HCT116 (cell line): ENCODE data around the gene NPFFR1. TPM values are rescaled to one million over a fixed set of nuclear protein-coding genes. Genes with fewer than 3 reads are reported as not detected.

Source experiments
- ATAC-seq: fragments of 200-7000 bp; cut with Tn5 transposase; 2 replicates; pipeline ENCODE4 v1.9.1; 2020; ENCODE audit warnings: mild to moderate bottlenecking, moderate library complexity
- BruUV-seq: library from RNA; stranded (reverse); fragments of 400-500 nt; replicated peaks from 2 replicates; lab custom pipeline; 2021; lab: Mats Ljungman, UMichigan
- CTCF ChIA-PET: fragments of 300-600 bp; sonication (Branson Sonifier 250); formaldehyde crosslinking; loops from one replicate; lab custom pipeline; 2021; ENCODE audit warnings: antibody characterized with exemption; lab: Charles Lee
- POLR2A ChIA-PET: fragments of 300-600, 350-600 bp; sonication (Branson Sonifier 250); formaldehyde crosslinking; loops from one replicate; lab custom pipeline; 2021; ENCODE audit warnings: antibody characterized with exemption; lab: Charles Lee
- RAD21 ChIA-PET, 2 experiments: fragments of 300-600 bp; sonication (Branson Sonifier 250); formaldehyde crosslinking; loops; one replicate each; lab custom pipeline; 2023; ENCODE audit warnings: low total read pairs in 2 of 2; ENCODE audit not compliant: uncharacterized antibody in 2 of 2, unreplicated experiment in 2 of 2, low non-redundant PET in 1 of 2; lab: Charles Lee
- DNase-seq: peaks from one replicate; pipeline ENCODE4 v3.0.0-alpha.2; 2010; ENCODE audit warnings: low read depth, low spot score
- H2AFZ ChIP-seq: fragments of 200-600 bp; shearing (Covaris generic), sonication (generic); 2 replicates; pipeline ENCODE4 v1.6.1; 2017; ENCODE audit warnings: low read depth, mixed run types, mixed read lengths, antibody characterized with exemption, low read length; ENCODE audit not compliant: poor library complexity, severe bottlenecking
- H3K27ac ChIP-seq: 2 replicates; pipeline ENCODE4 v1.5.1; 2012; ENCODE audit warnings: low read depth, low read length
- H3K27me3 ChIP-seq: fragments of 200-600 bp; sonication (generic); 2 replicates; pipeline ENCODE4 v1.6.1; 2016; ENCODE audit warnings: mixed run types, low read length, mixed read lengths; ENCODE audit not compliant: insufficient read depth
- H3K36me3 ChIP-seq, 2 experiments: fragments of 200-500 bp in 1 of 2; fragments of 200-600 bp in 1 of 2; sonication (Bioruptor generic) in 1 of 2; sonication (generic) in 1 of 2; 2 replicates each; pipeline versions ENCODE4 v1.5.1 to v1.6.1; 2014 to 2016; ENCODE audit warnings: low read length in 2 of 2, inconsistent platforms in 1 of 2, mixed read lengths in 1 of 2, mixed run types in 1 of 2; ENCODE audit not compliant: insufficient read depth in 2 of 2, control insufficient read depth in 1 of 2
- H3K4me1 ChIP-seq, 2 experiments: fragments of 200-600 bp in 1 of 2; sonication (generic) in 1 of 2; 2 replicates each; pipeline versions ENCODE4 v1.5.1 to v1.6.1; 2012 to 2017; ENCODE audit warnings: low read length in 2 of 2, inconsistent platforms in 1 of 2, mild to moderate bottlenecking in 1 of 2, mixed read lengths in 1 of 2, mixed run types in 1 of 2, moderate library complexity in 1 of 2; ENCODE audit not compliant: insufficient read depth in 2 of 2, control insufficient read depth in 1 of 2
- H3K4me2 ChIP-seq: fragments of 200-600 bp; sonication (generic); 2 replicates; pipeline ENCODE4 v1.6.1; 2017; ENCODE audit warnings: mixed run types, low read length, mixed read lengths
- H3K4me3 ChIP-seq, 2 experiments: fragments of 200-600 bp in 1 of 2; sonication (generic) in 1 of 2; replicated peaks in 1 of 2; 2 replicates each; pipeline ENCODE4 v1.5.1; 2011 to 2016; ENCODE audit warnings: low read length in 2 of 2, control low read depth in 1 of 2, low read depth in 1 of 2, mild to moderate bottlenecking in 1 of 2, mixed read lengths in 1 of 2, mixed run types in 1 of 2
- H3K79me2 ChIP-seq: fragments of 200-600 bp; sonication (generic); 2 replicates; pipeline ENCODE4 v1.6.1; 2017; ENCODE audit warnings: mild to moderate bottlenecking, mixed run types, low read length, moderate library complexity, mixed read lengths; ENCODE audit not compliant: insufficient read depth
- H3K9ac ChIP-seq: fragments of 200-600 bp; sonication (generic); 2 replicates; pipeline ENCODE4 v1.6.1; 2016; ENCODE audit warnings: low read length, mixed read lengths
- H3K9me2 ChIP-seq: fragments of 200-600 bp; sonication (generic), shearing (Covaris generic); 2 replicates; pipeline ENCODE4 v1.6.1; 2017; ENCODE audit warnings: mixed run types, mild to moderate bottlenecking, moderate library complexity; ENCODE audit not compliant: insufficient read depth
- H3K9me3 ChIP-seq, 2 experiments: fragments of 200-500 bp in 1 of 2; fragments of 200-600 bp in 1 of 2; sonication (Bioruptor generic) in 1 of 2; sonication (generic) in 1 of 2; 2 replicates each; pipeline ENCODE4 v1.6.1; 2014 to 2017; ENCODE audit warnings: low read length in 2 of 2, mixed read lengths in 2 of 2, inconsistent platforms in 1 of 2, low read depth in 1 of 2, mild to moderate bottlenecking in 1 of 2, mixed run types in 1 of 2, moderate library complexity in 1 of 2; ENCODE audit not compliant: control insufficient read depth in 1 of 2, insufficient read depth in 1 of 2
- H4K20me1 ChIP-seq: fragments of 200-600 bp; sonication (generic), shearing (Covaris generic); 2 replicates; pipeline ENCODE4 v1.6.1; 2017; ENCODE audit warnings: mixed run types, mild to moderate bottlenecking, moderate library complexity; ENCODE audit not compliant: insufficient read depth
- RAD21 ChIP-seq: IDR thresholded peaks from 2 replicates; pipeline ENCODE4 v1.6.1; 2012; ENCODE audit warnings: low read depth, mild to moderate bottlenecking
- ZNF274 ChIP-seq: fragments of 200-500 bp; sonication (Bioruptor generic); IDR thresholded peaks from 2 replicates; pipeline ENCODE4 v1.6.1; 2014; ENCODE audit warnings: mild to moderate bottlenecking, low read depth, low read length, inconsistent platforms
- intact Hi-C: fragments of 100-400 bp; cut with micrococcal nuclease; formaldehyde crosslinking; loops from 2 replicates; pipeline ENCODE4 v1.10.0; 2022
- total RNA-seq: library from RNA; stranded (reverse); gene quantifications from one replicate; pipeline ENCODE4 v1.2.1, GENCODE V29; 2021; ENCODE audit not compliant: unreplicated experiment
- TF ChIP-seq, protein P1 (sequence below), 3 experiments: fragments of 200-600 bp in 1 of 3; sonication (generic) in 1 of 3; IDR thresholded peaks in 2 of 3; conservative IDR thresholded peaks in 1 of 3; 2 replicates each; pipeline ENCODE4 v1.5.1; 2012 to 2017; ENCODE audit warnings: low read depth in 2 of 3, low read length in 2 of 3, antibody characterized with exemption in 1 of 3, borderline replicate concordance in 1 of 3, control low read depth in 1 of 3, mild to moderate bottlenecking in 1 of 3, mixed read lengths in 1 of 3, mixed run types in 1 of 3, moderate library complexity in 1 of 3; ENCODE audit not compliant: insufficient read depth in 1 of 3

The NPFFR1 gene
- total RNA-seq, 1 experiment from 2014 or later: 0.02 TPM

DNA sequence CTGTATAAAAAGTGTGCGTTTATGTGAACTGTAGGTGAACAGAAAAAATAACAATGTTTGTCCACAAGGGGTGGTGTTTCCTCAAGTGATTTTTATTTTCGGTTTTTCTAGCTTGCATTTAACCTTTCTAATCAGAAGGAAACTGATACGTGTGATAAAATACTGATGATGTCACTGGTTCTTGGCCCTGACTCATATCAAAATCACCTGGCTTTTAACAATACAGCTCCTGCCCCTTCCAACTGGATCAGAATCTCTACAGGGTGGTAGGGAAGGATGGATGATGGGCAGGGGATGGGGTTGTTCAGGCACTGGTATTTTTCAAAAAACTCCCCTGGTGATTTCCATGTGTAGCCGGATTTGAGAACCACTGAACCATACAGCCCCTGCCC, 10.9 kb downstream of the NPFFR1 start:
- H3K4me3 ChIP-seq: no peak overlapping the region
- intact Hi-C loops: loop anchor here (5.0 kb wide), 1 partner anchor 59 kb away; no protein-coding TSS in a partner anchor
- H3K4me1 ChIP-seq: peaks cover 0 to 16% of the 10 kb centered on the region in 2 experiments; a peak in 3 of 4 replicates
- CTCF ChIA-PET: interaction anchor here (0.6 to 2.4 kb wide), 10 partner anchors 9 to 108 kb away, joined by 3 to 13 read pairs (median 6); partner anchors contain the start of gene PPA1
- ATAC-seq: peak; percentile 79
- no peak for DNase-seq
- peak overlapping the region; percentile 38 for H3K4me2 ChIP-seq
- H3K27me3 ChIP-seq: no peaks in the 10 kb centered on the region
- no peaks in the 10 kb centered on the region for H4K20me1 ChIP-seq
- H3K9ac ChIP-seq: no peak overlapping the region
- RAD21 ChIA-PET: interaction anchor here (0.6 to 0.9 kb wide), 4 partner anchors 17 to 91 kb away, joined by 3 to 4 read pairs (median 3); no protein-coding TSS in a partner anchor
- no peaks in the 10 kb centered on the region for H3K9me3 ChIP-seq
- H3K9me2 ChIP-seq: no peaks in the 10 kb centered on the region
- POLR2A ChIA-PET: no interaction called here
- H3K27ac ChIP-seq: no peak overlapping the region
- no peak for TF ChIP-seq ZNF274
- TF ChIP-seq, protein P1, sequence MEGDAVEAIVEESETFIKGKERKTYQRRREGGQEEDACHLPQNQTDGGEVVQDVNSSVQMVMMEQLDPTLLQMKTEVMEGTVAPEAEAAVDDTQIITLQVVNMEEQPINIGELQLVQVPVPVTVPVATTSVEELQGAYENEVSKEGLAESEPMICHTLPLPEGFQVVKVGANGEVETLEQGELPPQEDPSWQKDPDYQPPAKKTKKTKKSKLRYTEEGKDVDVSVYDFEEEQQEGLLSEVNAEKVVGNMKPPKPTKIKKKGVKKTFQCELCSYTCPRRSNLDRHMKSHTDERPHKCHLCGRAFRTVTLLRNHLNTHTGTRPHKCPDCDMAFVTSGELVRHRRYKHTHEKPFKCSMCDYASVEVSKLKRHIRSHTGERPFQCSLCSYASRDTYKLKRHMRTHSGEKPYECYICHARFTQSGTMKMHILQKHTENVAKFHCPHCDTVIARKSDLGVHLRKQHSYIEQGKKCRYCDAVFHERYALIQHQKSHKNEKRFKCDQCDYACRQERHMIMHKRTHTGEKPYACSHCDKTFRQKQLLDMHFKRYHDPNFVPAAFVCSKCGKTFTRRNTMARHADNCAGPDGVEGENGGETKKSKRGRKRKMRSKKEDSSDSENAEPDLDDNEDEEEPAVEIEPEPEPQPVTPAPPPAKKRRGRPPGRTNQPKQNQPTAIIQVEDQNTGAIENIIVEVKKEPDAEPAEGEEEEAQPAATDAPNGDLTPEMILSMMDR (IDR thresholded peaks at IDR 0.05 in 2 of 3, conservative IDR thresholded peaks at IDR 0.05 in 1 of 3; ENCODE audit: borderline replicate concordance in 1 of 3, insufficient read depth in 1 of 3, low read depth in 2 of 3, low read length in 2 of 3): peak; percentile 34 to 73 (median 38); a peak in 5 of 6 replicates
- peak; percentile 59 for TF ChIP-seq RAD21
- H3K36me3 ChIP-seq: no peaks in the 10 kb centered on the region
- peak overlapping the region; percentile 55 for H2AFZ ChIP-seq
- no TSS peak for BruUV-seq
- H3K79me2 ChIP-seq: no peaks in the 10 kb centered on the region
